OCI-LY1 (cell line): ENCODE results near the gene PRSS33.

Experiments used
- H2AFZ ChIP-seq: fragments of 200-600 bp; sonication (generic), shearing (Covaris generic); 2 replicates; pipeline ENCODE4 v1.6.0; 2014; ENCODE audit warnings: antibody characterized with exemption, mild to moderate bottlenecking, low read length
- H3F3A ChIP-seq: fragments of 200-600 bp; sonication (generic), shearing (Covaris generic); 2 replicates; pipeline ENCODE4 v1.6.0; 2014; ENCODE audit warnings: mild to moderate bottlenecking, antibody characterized with exemption, low read length, moderate library complexity; ENCODE audit not compliant: insufficient read depth
- H3K27ac ChIP-seq: fragments of 200-600 bp; sonication (generic); 2 replicates; pipeline ENCODE4 v1.5.1; 2014; ENCODE audit warnings: low read length, mixed run types, mild to moderate bottlenecking, low read depth; ENCODE audit not compliant: poor library complexity, severe bottlenecking
- H3K27me3 ChIP-seq: fragments of 200-600 bp; sonication (generic); 2 replicates; pipeline ENCODE4 v1.6.0; 2014; ENCODE audit warnings: antibody characterized with exemption, mild to moderate bottlenecking, low read length, moderate library complexity; ENCODE audit not compliant: insufficient read depth
- H3K36me3 ChIP-seq: fragments of 200-600 bp; sonication (generic); 2 replicates; pipeline ENCODE4 v1.6.1; 2014; ENCODE audit warnings: mild to moderate bottlenecking, antibody characterized with exemption, low read length, moderate library complexity, mixed read lengths; ENCODE audit not compliant: insufficient read depth
- H3K4me1 ChIP-seq: fragments of 200-600 bp; sonication (generic); 2 replicates; pipeline ENCODE4 v1.5.1; 2014; ENCODE audit warnings: mild to moderate bottlenecking, low read length, moderate library complexity; ENCODE audit not compliant: insufficient read depth, severe bottlenecking
- H3K4me2 ChIP-seq: fragments of 200-600 bp; sonication (generic), shearing (Covaris generic); 2 replicates; pipeline ENCODE4 v1.6.1; 2014; ENCODE audit warnings: low read length
- H3K4me3 ChIP-seq: fragments of 200-600 bp; sonication (generic); 2 replicates; pipeline ENCODE4 v1.5.1; 2014; ENCODE audit warnings: low read length, low read depth, mild to moderate bottlenecking, mixed read lengths; ENCODE audit not compliant: poor library complexity, severe bottlenecking
- H3K79me2 ChIP-seq: fragments of 200-600 bp; shearing (Covaris generic); 2 replicates; pipeline ENCODE4 v1.6.1; 2016; ENCODE audit warnings: mixed run types, low read length, mixed read lengths; ENCODE audit not compliant: insufficient read depth
- H3K9ac ChIP-seq: fragments of 200-600 bp; sonication (generic), shearing (Covaris generic); 2 replicates; pipeline ENCODE4 v1.6.1; 2014; ENCODE audit warnings: mild to moderate bottlenecking, low read length, mixed read lengths
- H3K9me2 ChIP-seq: fragments of 200-600 bp; sonication (generic), shearing (Covaris generic); 2 replicates; pipeline ENCODE4 v1.6.1; 2014; ENCODE audit warnings: low read depth, mild to moderate bottlenecking, low read length, mixed read lengths
- H3K9me3 ChIP-seq: fragments of 200-600 bp; shearing (Covaris generic); 2 replicates; pipeline ENCODE4 v1.6.1; 2014; ENCODE audit warnings: low read length, mixed read lengths
- H4K20me1 ChIP-seq: fragments of 200-600 bp; sonication (generic), shearing (Covaris generic); 2 replicates; pipeline ENCODE4 v1.6.0; 2016; ENCODE audit warnings: mild to moderate bottlenecking, low read length; ENCODE audit not compliant: insufficient read depth
- EZH2 ChIP-seq: fragments of 200-600 bp; sonication (generic), shearing (Covaris generic); IDR thresholded peaks from 2 replicates; pipeline ENCODE4 v1.8.0; 2017; ENCODE audit warnings: borderline replicate concordance, mixed run types, mild to moderate bottlenecking, antibody characterized with exemption, low read length, moderate library complexity, mixed read lengths
- TF ChIP-seq, protein P1 (sequence below): fragments of 200-600 bp; sonication (generic), shearing (Covaris generic); IDR thresholded peaks from 2 replicates; pipeline ENCODE4 v1.5.1; 2017; ENCODE audit warnings: mild to moderate bottlenecking, antibody characterized with exemption, low read length, moderate library complexity, mixed read lengths

The PRSS33 gene

DNA sequence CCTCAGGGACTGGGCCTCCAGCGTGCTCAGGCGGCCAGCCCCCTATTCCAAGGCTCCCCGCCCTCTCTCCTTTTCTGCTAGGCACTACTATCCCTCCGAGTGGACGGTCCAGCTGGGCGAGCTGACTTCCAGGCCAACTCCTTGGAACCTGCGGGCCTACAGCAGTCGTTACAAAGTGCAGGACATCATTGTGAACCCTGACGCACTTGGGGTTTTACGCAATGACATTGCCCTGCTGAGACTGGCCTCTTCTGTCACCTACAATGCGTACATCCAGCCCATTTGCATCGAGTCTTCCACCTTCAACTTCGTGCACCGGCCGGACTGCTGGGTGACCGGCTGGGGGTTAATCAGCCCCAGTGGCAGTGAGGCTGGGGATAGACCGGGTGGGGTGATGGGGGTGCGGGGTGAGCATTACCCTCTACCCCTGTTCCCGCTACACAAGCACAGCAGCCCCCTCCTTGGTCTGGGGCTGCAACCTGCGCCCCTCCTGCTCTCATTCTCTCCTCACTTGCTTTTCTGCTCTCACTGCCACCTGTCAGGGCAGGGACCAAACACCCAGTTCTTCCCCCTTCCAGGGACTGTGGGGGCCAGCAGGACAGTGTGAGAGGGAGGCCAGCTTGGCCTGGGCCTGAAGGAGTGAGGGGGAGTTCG lies 12.0 kb upstream of the PRSS33 start:
- no peaks in the 10 kb centered on the region for H4K20me1 ChIP-seq
- H3K9me2 ChIP-seq, result no peaks in the 10 kb centered on the region
- no peaks in the 10 kb centered on the region; the same call in 1 of the 2 replicates for H3K36me3 ChIP-seq
- no peak for TF ChIP-seq EZH2
- TF ChIP-seq, protein P1, sequence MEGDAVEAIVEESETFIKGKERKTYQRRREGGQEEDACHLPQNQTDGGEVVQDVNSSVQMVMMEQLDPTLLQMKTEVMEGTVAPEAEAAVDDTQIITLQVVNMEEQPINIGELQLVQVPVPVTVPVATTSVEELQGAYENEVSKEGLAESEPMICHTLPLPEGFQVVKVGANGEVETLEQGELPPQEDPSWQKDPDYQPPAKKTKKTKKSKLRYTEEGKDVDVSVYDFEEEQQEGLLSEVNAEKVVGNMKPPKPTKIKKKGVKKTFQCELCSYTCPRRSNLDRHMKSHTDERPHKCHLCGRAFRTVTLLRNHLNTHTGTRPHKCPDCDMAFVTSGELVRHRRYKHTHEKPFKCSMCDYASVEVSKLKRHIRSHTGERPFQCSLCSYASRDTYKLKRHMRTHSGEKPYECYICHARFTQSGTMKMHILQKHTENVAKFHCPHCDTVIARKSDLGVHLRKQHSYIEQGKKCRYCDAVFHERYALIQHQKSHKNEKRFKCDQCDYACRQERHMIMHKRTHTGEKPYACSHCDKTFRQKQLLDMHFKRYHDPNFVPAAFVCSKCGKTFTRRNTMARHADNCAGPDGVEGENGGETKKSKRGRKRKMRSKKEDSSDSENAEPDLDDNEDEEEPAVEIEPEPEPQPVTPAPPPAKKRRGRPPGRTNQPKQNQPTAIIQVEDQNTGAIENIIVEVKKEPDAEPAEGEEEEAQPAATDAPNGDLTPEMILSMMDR, result no peak
- no peaks in the 10 kb centered on the region for H3F3A ChIP-seq
- H2AFZ ChIP-seq, result no peak overlapping the region
- no peak overlapping the region for H3K9ac ChIP-seq
- no peak overlapping the region for H3K27ac ChIP-seq
- no peaks in the 10 kb centered on the region for H3K79me2 ChIP-seq
- H3K4me2 ChIP-seq, result no peak overlapping the region
- H3K9me3 ChIP-seq, result 0 out of 2 replicates have a peak, but pooled peaks cover 6% of the 10 kb centered on the region
- no peak overlapping the region for H3K4me3 ChIP-seq
- peaks cover 6% of the 10 kb centered on the region; the same call in 1 of the 2 replicates for H3K27me3 ChIP-seq
- no peaks in the 10 kb centered on the region for H3K4me1 ChIP-seq

DNA sequence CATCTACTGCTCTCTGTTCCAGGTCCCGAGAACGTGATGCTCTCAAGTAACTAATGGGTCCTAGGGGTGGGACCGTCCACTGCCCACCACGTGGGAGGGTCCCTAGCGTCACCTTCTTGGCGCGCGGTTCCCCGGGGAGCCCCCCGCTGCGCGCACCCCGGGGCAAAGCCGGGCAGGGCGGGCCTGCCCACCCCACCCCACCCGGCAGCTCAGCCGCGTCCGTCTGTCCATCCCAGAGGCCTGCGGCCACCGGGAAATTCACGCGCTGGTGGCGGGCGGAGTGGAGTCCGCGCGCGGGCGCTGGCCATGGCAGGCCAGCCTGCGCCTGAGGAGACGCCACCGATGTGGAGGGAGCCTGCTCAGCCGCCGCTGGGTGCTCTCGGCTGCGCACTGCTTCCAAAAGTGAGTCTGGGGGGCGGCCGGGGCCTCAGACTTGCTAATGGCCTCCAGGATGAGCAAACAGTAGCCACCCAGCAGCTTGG lies 11.4 kb upstream of the PRSS33 start:
- Histone ChIP-seq H3K4me3 (no peak overlapping the region), H3K9me3 (0 out of 2 replicates have a peak, but pooled peaks cover 5% of the 10 kb centered on the region), H3K79me2 (no peaks in the 10 kb centered on the region), H3K9me2 (no peaks in the 10 kb centered on the region), H3K4me2 (no peak overlapping the region), H3K9ac (no peak overlapping the region), H3F3A (no peaks in the 10 kb centered on the region), H3K4me1 (no peaks in the 10 kb centered on the region), H3K27me3 (0 out of 2 replicates have a peak, but pooled peaks cover 6% of the 10 kb centered on the region), H4K20me1 (no peaks in the 10 kb centered on the region), H3K36me3 (no peaks in the 10 kb centered on the region; the same call in 1 of the 2 replicates), H2AFZ (no peak overlapping the region), H3K27ac (no peak overlapping the region)
- no peak for TF ChIP-seq EZH2
- TF ChIP-seq, protein P1, result no peak

DNA sequence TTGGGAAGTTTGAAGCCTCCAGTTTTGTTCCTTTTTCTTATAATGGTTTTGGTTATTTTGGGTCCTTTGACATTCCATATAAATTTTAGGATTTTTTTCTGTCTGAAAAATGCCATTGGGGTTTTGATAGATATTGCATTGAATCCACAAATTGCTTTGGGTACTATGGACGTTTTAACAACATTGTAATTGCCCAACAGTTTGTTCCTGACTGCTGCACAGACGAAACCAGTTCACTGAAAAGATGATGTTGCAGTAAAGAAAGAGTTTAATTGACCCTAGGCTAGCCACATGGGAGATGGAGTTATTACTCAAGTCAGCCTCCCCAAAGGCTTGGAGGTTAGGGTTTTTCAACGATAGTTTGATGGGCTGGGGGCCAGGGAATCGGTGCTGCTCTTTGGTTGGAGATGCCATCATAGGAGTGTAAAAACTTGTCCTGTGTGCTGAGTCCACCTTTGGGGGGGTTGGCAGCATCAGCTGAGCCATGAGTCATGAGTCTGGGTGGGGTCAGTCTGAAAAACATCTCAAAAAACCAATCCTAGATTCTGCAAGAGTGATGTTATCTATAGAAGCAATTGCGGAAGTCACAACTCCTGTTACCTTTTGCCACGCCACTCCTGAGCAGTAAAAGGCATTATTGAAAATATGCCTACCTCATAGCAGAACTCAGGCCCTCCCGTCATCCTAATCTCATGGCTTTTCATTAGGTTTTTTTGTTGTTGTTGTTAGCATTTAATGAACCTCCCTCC lies 8.2 kb upstream of the PRSS33 start:
- 0 out of 2 replicates have a peak, but pooled peaks cover 6% of the 10 kb centered on the region for H3K27me3 ChIP-seq
- H3F3A ChIP-seq, result no peaks in the 10 kb centered on the region
- H3K27ac ChIP-seq, result no peak overlapping the region
- H3K9ac ChIP-seq, result no peak overlapping the region
- no peak overlapping the region for H3K4me3 ChIP-seq
- no peaks in the 10 kb centered on the region for H3K9me3 ChIP-seq
- TF ChIP-seq, protein P1, result no peak
- no peak for TF ChIP-seq EZH2
- H3K79me2 ChIP-seq, result no peaks in the 10 kb centered on the region
- no peak overlapping the region for H3K4me2 ChIP-seq
- no peaks in the 10 kb centered on the region for H4K20me1 ChIP-seq
- H3K4me1 ChIP-seq, result no peaks in the 10 kb centered on the region
- H3K36me3 ChIP-seq, result no peaks in the 10 kb centered on the region
- no peaks in the 10 kb centered on the region for H3K9me2 ChIP-seq
- H2AFZ ChIP-seq, result no peak overlapping the region
